Endothelial cell of umbilical vein (primary cell): ENCODE measurements around the gene JAG2. TPM values are rescaled to one million over a fixed set of nuclear protein-coding genes. Genes with fewer than 3 reads are reported as not detected.

Experiments used
- BruUV-seq: library from RNA; stranded (reverse); fragments of 400-500 nt; replicated peaks from 2 replicates; lab custom pipeline; 2021; lab: Mats Ljungman, UMichigan
- CTCF ChIA-PET: fragments of 300-600, 350-600 bp; sonication (Branson Sonifier 250); formaldehyde crosslinking; loops from one replicate; lab custom pipeline; 2021; ENCODE audit warnings: antibody characterized with exemption, inconsistent platforms; lab: Charles Lee
- POLR2A ChIA-PET: fragments of 300-600, 350-600 bp; sonication (Branson Sonifier 250); formaldehyde crosslinking; loops from one replicate; lab custom pipeline; 2021; ENCODE audit warnings: antibody characterized with exemption, inconsistent platforms; lab: Charles Lee
- DNase-seq: peaks from one replicate; pipeline ENCODE4 v3.0.0-alpha.2; 2011; ENCODE audit warnings: low read depth, low spot score
- FAIRE-seq: peaks from 2 replicates; lab custom pipeline; 2011; peaks lifted over from hg19 to GRCh38; lab: Jason Lieb, UNC
- H2AFZ ChIP-seq: 2 replicates; pipeline ENCODE4 v1.6.0; 2012; ENCODE audit warnings: low read depth, low read length, control low read depth, inconsistent platforms
- H3K27ac ChIP-seq: 2 replicates; pipeline ENCODE4 v1.5.1; 2011; ENCODE audit warnings: low read depth, mild to moderate bottlenecking, control low read depth, low read length, moderate library complexity; ENCODE audit not compliant: insufficient read depth
- H3K27me3 ChIP-seq, 2 experiments: 2 replicates each; pipeline versions ENCODE4 v1.6.0 to v1.6.1; 2011; ENCODE audit warnings: low read length in 2 of 2, mixed read lengths in 1 of 2; ENCODE audit not compliant: control insufficient read depth in 2 of 2, insufficient read depth in 2 of 2
- H3K36me3 ChIP-seq, 2 experiments: 2 replicates in 1 of 2; 3 replicates in 1 of 2; pipeline ENCODE4 v1.5.1; 2011; ENCODE audit warnings: low read length in 2 of 2, mild to moderate bottlenecking in 1 of 2, moderate library complexity in 1 of 2; ENCODE audit not compliant: control insufficient read depth in 2 of 2, insufficient read depth in 2 of 2; ENCODE audit errors: extremely low read depth in 1 of 2
- H3K4me1 ChIP-seq: 3 replicates; pipeline ENCODE4 v1.5.1; 2011; ENCODE audit warnings: mild to moderate bottlenecking, low read length; ENCODE audit not compliant: control insufficient read depth, insufficient read depth; ENCODE audit errors: extremely low read depth
- H3K4me2 ChIP-seq: 2 replicates; pipeline ENCODE4 v1.6.1; 2011; ENCODE audit warnings: low read length, control low read depth, mixed read lengths; ENCODE audit not compliant: insufficient read depth
- H3K4me3 ChIP-seq, 3 experiments: fragments of 200-600 bp in 1 of 3; sonication (generic), shearing (Covaris generic) in 1 of 3; replicated peaks in 1 of 3; 2 replicates each; pipeline ENCODE4 v1.5.1; 2011 to 2016; ENCODE audit warnings: control low read depth in 3 of 3, low read length in 3 of 3, mild to moderate bottlenecking in 2 of 3, inconsistent platforms in 1 of 3, low read depth in 1 of 3, moderate library complexity in 1 of 3; ENCODE audit not compliant: insufficient read depth in 1 of 3
- H3K79me2 ChIP-seq: 2 replicates; pipeline ENCODE4 v1.6.0; 2012; ENCODE audit warnings: low read length, inconsistent platforms; ENCODE audit not compliant: control insufficient read depth, insufficient read depth
- H3K9ac ChIP-seq: replicated peaks from 2 replicates; pipeline ENCODE3; 2011; ENCODE audit warnings: low read length, control low read depth; ENCODE audit not compliant: insufficient read depth; ENCODE audit errors: extremely low read depth
- H3K9me1 ChIP-seq: replicated peaks from 3 replicates; pipeline ENCODE4 v1.6.0; 2011; ENCODE audit warnings: mild to moderate bottlenecking, low read length; ENCODE audit not compliant: control insufficient read depth, insufficient read depth; ENCODE audit errors: extremely low read depth
- H3K9me3 ChIP-seq: replicated peaks from 2 replicates; pipeline ENCODE4 v1.5.1; 2012; ENCODE audit warnings: low read length, inconsistent platforms; ENCODE audit not compliant: control insufficient read depth, insufficient read depth
- H4K20me1 ChIP-seq: replicated peaks from 2 replicates; pipeline ENCODE3; 2011; ENCODE audit warnings: mild to moderate bottlenecking, low read length; ENCODE audit not compliant: control insufficient read depth, insufficient read depth; ENCODE audit errors: extremely low read depth
- CTCF ChIP-seq, 2 donors: IDR thresholded peaks; 1 replicate in 1 of 2; 2 replicates in 1 of 2; pipeline ENCODE4 v1.5.1; 2011; ENCODE audit warnings: low read length in 2 of 2, mild to moderate bottlenecking in 2 of 2, moderate library complexity in 2 of 2, control low read depth in 1 of 2, inconsistent platforms in 1 of 2, low read depth in 1 of 2; ENCODE audit not compliant: insufficient read depth in 1 of 2; ENCODE audit errors: extremely low read depth in 1 of 2
- EZH2 ChIP-seq: IDR thresholded peaks from 2 replicates; pipeline ENCODE4 v1.6.1; 2012; ENCODE audit warnings: borderline replicate concordance, low read depth, mild to moderate bottlenecking, moderate library complexity, low read length, inconsistent platforms; ENCODE audit not compliant: severe bottlenecking
- FOS ChIP-seq: IDR thresholded peaks from 2 replicates; pipeline ENCODE4 v1.6.1; 2011; ENCODE audit warnings: mild to moderate bottlenecking, low read length, moderate library complexity, borderline replicate concordance; ENCODE audit not compliant: insufficient read depth
- GATA2 ChIP-seq: IDR thresholded peaks from 2 replicates; pipeline ENCODE4 v1.7.0; 2011; ENCODE audit warnings: low read depth, mild to moderate bottlenecking, moderate library complexity, mixed read lengths, low read length; ENCODE audit not compliant: insufficient read length, insufficient read depth
- JUN ChIP-seq: IDR thresholded peaks from 2 replicates; pipeline ENCODE4 v1.6.1; 2011; ENCODE audit warnings: borderline replicate concordance, low read depth; ENCODE audit not compliant: insufficient read length, insufficient read depth
- MYC ChIP-seq: IDR thresholded peaks from one replicate; pipeline ENCODE4 v1.6.1; 2011; ENCODE audit warnings: mild to moderate bottlenecking, low read depth, low read length
- POLR2A ChIP-seq: IDR thresholded peaks from 2 replicates; pipeline ENCODE4 v1.6.1; 2012; ENCODE audit warnings: low read depth, mild to moderate bottlenecking, control low read depth, low read length
- POLR2AphosphoS5 ChIP-seq: IDR thresholded peaks from 2 replicates; pipeline ENCODE4 v1.6.1; 2012; ENCODE audit warnings: low read depth, mild to moderate bottlenecking, control low read depth, low read length, moderate library complexity; ENCODE audit not compliant: insufficient read depth
- dilution Hi-C: fragments of 300-500 bp; cut with MboI; formaldehyde crosslinking; loops from one replicate; pipeline ENCODE4 v1.15.0; 2019; ENCODE audit warnings: low sequenced_read_pairs; ENCODE audit not compliant: extremely low pct_ligation_motif_present
- intact Hi-C: fragments of 100-400 bp; cut with micrococcal nuclease; formaldehyde crosslinking; loops from one replicate; pipeline ENCODE4 v1.10.0; 2022
- polyA plus RNA-seq, 4 experiments: library from polyadenylated mRNA; depleted of rRNA in 3 of 4; stranded (reverse) in 3 of 4; unstranded in 1 of 4; fragments of >200 nt; gene quantifications; 2 replicates each; pipeline versions ENCODE4 v1.2.1 to v1.2.3, GENCODE V29; 2011 to 2012; ENCODE audit warnings: missing spikeins in 1 of 4
- total RNA-seq: library from RNA; stranded (reverse); gene quantifications from 2 replicates; pipeline ENCODE4 v1.2.3, GENCODE V29; 2021
- TF ChIP-seq, protein P1 (sequence below): IDR thresholded peaks from 2 replicates; pipeline ENCODE4 v1.6.1; 2011; ENCODE audit not compliant: insufficient read depth, insufficient read length

JAG2 gene
- total and polyA plus RNA-seq, 2 donors (not counting 3 experiments of a cell fraction or from before 2014, with no cell fraction given), result 105 to 128 TPM

DNA sequence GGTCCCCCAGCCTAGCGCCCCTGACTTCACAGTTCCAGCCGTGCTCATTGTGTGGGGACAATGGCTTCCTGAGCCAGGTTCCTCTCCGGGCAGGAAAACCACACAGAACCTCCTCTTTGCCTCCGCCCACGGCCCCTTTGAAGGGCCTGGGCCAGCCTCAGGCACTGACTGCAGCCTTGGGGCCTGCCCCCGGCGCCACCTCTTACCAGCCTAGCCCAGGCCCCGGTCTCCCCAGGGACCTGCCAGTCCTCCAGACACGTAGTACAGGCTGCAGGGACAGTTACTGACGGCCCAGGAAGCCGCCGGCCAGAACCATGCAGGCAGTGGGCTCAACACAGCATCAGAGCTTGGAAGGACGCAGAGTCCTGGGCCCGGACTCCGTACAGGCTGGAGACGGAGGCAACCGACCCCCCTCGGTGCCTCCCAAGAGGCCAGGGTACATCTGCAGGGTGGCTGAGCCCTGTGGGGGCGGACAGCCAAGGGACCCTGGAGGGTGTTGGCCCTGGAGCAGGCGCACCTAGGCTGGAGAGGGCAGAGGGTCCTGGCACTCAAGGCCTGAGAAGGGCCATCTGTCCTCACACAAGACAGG is 33.4 kb upstream of the JAG2 start:
- ChIA-PET CTCF (interaction anchor here (2.1 to 9.7 kb wide), 3 partner anchors 32 to 150 kb away, joined by 10 to 94 read pairs (median 17); partner anchors contain the start of gene JAG2), POLR2A (no interaction called here)
- TF ChIP-seq FOS (no peak), CTCF (IDR thresholded peaks at IDR 0.05; ENCODE audit: extremely low read depth in 1 of 2, insufficient read depth in 1 of 2, low read depth in 1 of 2, low read length in 2 of 2) (no peak), GATA2 (no peak), POLR2AphosphoS5 (no peak), MYC (no peak), POLR2A (no peak), EZH2 (no peak), JUN (no peak)
- TF ChIP-seq, protein P1, sequence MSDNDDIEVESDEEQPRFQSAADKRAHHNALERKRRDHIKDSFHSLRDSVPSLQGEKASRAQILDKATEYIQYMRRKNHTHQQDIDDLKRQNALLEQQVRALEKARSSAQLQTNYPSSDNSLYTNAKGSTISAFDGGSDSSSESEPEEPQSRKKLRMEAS, result no peak
- Histone ChIP-seq H3K4me3 (no peak overlapping the region), H3K79me2 (no peaks in the 10 kb centered on the region), H3K9me3 (no peaks in the 10 kb centered on the region), H3K27me3 (no peaks in the 10 kb centered on the region), H3K9ac (no peak overlapping the region), H3K27ac (peak overlapping the region; percentile 11), H3K4me2 (no peak overlapping the region), H2AFZ (peak overlapping the region; percentile 21), H3K36me3 (no peaks in the 10 kb centered on the region), H3K9me1 (no peaks in the 10 kb centered on the region), H3K4me1 (peaks cover 32% of the 10 kb centered on the region), H4K20me1 (no peaks in the 10 kb centered on the region)
- FAIRE-seq (no peak), DNase-seq (no peak)
- intact Hi-C loops, result loop anchor here (10.0 kb wide), 1 partner anchor 53 kb away; no protein-coding TSS in a partner anchor
- no TSS peak for BruUV-seq
- dilution Hi-C loops, result no loop called here
